CD4-positive, alpha-beta T cell treated with Interleukin-21 for 1 hour (primary cell): Measurements from ENCODE around the gene L3MBTL3.

Experiments used
- DNase-seq: peaks from one replicate; pipeline ENCODE4 v3.0.0-alpha.2; 2020

The L3MBTL3 gene

GRCh38 chr6:130029163-130029562, 10.8 kb downstream of the L3MBTL3 start:
- peak; percentile 68 for DNase-seq

DNA sequence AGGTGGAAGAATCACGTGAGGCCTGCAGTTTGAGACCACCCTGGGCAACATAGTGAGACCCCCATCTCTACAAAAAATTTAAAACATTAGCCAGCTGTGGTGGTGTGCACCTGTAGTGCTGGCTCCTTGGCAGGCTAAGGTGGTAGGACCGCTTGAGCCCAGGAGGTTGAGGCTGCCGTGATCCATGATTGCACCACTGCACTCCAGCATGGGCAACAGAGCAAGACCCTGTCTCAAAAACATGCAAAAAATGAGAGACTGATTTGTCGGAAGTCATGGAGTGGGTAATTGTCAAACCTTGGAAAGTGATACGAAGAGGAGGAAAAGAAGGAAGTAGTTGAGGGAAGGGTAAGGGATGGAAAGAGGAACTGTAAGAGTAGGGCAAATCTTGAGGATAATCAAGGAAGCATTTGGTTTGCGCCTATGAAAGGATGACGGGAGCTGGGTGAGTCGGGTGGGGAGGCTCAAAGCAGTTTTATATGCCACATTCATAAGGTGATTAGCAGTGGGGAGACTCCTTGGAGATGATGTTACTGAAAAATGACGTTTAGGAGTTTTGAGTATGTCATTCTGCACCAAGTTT, 14.5 kb downstream of the L3MBTL3 start:
- DNase-seq, result no peak

DNA sequence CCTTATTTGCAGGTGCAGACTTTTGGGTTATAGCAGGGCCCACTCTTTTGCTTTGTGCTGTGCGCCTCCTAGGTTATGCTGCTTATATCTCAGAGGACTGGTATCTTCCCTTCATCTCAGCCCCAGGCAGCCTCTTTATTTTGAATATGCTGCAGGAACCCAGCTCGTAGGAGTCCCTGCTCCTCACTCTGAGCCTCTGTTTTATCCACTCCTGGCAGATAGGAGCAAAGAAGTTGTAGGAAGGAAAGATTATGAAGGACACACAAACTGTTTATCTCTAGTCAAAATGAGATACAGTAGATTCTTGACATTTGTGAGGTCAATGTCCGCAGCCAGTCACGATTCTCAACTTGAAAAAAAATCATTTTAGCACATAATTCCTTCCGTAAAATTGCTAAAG, 15.6 kb downstream of the L3MBTL3 start:
- no peak for DNase-seq

DNA sequence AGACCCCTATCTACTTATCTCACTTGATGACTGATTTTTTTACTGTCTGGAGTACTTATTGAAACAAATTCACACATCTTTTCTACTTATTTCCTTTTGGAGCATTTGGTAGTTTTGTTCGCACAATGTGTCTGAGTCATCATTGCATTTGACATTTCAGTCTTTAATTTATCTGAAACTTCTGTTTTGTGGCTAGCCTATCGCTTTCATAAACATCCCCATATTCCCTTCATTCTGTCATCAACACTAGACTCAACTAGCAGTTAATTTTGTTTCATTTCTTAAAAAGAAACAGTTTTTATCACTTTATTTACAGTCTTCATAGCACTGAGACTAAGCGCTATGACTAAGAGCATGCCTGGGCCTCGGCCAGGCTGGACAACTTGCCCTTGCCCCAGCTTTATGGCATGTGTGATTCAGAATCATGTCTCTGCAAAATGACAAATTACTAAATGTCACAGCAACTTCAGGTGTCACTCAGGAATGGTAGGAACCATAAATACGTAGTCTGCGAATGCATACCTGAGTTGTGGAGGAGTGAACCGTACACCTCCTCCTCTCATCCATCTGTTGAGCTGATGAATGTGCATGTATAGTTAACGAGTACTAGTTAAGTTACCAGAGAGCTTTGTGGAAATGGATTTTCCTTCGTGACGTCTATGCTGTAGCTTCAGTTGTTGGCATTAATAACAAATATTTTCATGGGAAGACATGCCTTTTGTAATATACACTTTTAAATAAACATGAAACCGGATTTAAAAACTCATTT, 16.2 kb downstream of the L3MBTL3 start:
- DNase-seq, result no peak

DNA sequence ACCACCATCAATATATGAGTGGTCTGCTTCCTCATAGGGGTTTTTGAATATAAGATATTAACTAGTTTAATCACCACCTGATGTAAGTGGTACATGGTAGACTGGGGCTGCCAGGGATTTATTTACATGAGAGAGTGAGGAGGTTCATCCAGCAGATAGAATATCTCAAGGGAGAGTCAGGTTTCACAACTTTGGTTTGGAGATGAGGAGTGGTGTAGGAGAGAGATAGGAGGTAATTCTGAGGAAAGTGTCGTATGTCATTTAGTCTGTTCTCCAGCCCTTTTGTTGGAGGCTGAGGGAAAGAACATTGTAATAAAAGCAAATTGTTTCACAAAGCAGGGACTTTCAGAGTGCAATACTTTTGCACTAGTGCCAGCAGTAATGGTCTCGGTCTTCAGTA, 16.8 kb downstream of the L3MBTL3 start:
- no peak for DNase-seq

- peak; percentile 45 for DNase-seq
Measured at GRCh38 chr6:130037207-130037811, 18.9 kb downstream of the L3MBTL3 start.

GRCh38 chr6:130041594-130041993, 23.2 kb downstream of the L3MBTL3 start:
- DNase-seq, result no peak

- DNase-seq, result no peak
Measured at GRCh38 chr6:130043344-130043743, 25.0 kb downstream of the L3MBTL3 start.

DNA sequence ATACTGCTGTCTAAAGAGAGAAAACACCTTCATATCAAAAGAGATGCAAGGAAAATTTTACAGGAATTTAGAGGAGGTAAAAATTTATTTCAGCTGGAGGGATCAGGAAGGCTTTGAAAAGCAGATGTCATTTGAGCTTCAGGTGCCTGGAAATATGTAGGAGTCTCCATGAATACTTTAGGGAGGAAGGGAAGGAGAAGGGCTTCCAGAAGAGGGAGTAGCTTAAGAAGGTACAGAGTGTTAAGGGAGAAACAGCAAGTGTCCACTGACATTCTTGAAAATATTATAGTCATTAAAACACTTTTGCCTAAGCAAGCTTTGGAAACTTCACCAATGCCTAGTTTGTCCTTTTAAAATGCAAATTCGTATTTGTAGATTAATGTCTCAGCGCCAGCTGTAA, 27.2 kb downstream of the L3MBTL3 start:
- no peak for DNase-seq

DNA sequence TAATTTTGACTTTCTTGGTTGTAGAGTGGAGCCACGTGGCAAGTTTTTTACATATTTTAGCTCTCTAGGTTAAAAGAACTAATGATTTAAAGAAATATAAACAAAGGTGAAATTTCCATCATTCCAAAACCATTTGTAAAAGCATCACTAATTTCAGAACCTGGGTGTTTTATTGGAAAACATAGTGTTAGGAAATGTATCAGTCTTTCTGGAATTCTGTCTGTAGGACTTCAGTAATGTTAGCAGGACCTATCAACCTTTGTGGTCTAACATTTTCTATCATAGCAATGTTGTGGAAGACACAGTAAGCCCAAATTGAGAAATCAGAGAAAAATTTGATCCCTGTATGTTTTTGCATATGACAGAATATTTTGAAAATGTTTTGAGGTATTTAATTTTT, 28.3 kb downstream of the L3MBTL3 start:
- no peak for DNase-seq

- peak; percentile 8 for DNase-seq
Measured at GRCh38 chr6:130047088-130047995, 29.0 kb downstream of the L3MBTL3 start.

DNA sequence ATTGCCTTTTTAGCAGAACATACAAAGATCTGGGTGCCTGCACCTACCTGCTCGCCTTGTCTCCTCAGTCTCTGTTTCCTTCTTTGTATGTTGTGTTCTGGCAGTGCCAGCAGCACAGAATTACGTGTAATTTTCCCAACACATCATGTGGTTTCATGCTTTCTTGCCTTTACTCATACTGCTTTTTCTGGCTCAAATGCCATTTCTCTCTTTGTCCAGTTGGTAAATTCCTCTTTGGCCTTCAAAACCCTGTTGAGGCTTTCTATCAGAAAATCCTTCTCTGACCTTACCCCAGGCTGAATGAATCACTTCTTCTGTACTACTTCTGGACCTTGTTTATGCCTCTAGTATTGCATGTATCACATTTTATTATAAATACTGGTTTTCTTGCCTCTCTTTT, 31.8 kb downstream of the L3MBTL3 start:
- no peak for DNase-seq

GRCh38 chr6:130054725-130055124, 36.3 kb downstream of the L3MBTL3 start:
- DNase-seq, result no peak

- no peak for DNase-seq
Measured at GRCh38 chr6:130055271-130055670, 36.9 kb downstream of the L3MBTL3 start.

- no peak for DNase-seq
Measured at GRCh38 chr6:130057495-130057894, 39.1 kb downstream of the L3MBTL3 start.

DNA sequence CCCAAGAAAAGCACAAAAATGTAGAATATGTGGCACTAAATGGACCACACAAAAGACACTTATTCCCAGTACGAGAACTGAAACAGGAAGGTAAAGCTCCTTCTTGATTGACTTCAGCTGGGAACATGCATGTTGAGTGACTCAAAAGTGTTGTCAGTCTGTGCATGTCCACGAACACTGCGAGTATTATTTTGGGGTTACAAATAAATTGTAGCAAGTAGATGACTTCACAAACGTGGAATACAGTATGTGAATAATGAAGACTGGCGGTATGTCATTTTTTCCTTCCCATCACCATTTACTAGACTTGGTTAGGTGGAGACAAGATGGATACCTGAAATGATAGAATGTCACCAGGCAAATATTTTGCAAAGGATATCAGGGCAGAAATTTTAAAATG, 45.4 kb downstream of the L3MBTL3 start:
- no peak for DNase-seq

GRCh38 chr6:130065609-130066156, 47.3 kb downstream of the L3MBTL3 start:
- no peak for DNase-seq

DNA sequence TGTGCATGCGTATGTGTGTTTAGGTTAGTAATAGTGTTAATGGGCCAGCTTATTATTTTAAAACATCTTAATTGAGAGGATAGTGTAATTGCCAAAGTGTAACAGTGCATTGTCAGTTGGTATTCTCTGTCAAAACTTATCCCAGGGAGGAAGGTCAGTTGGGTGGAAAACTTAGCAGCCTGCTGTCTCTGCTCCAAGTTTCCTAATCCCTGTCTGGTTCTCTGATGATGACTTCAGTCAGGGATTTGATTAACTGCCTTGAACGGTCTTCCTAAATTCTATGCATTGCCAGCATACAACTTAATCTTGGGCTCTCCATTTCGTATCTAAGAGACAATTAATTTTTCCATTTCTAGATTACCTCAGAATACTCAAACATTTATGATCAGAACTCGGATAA, 51.1 kb downstream of the L3MBTL3 start:
- no peak for DNase-seq

GRCh38 chr6:130070326-130070725, 51.9 kb downstream of the L3MBTL3 start:
- DNase-seq, result no peak

DNA sequence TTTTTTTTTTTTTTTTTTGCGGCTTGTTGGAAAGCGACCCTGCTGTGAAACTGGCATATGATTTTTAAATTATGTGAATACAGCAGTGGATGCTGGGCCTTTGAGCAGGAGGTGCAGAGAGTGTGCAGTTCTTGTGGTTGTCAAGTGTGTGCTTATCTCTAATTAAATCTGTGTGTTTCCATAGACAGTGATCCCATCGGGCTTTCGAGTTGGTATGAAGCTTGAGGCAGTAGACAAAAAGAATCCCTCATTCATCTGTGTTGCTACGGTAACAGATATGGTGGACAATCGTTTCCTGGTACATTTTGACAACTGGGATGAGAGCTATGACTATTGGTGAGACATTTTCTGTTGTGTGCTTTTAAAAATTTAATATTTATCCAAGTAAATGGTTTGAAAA, 52.4 kb downstream of the L3MBTL3 start:
- peak; percentile 4 for DNase-seq

GRCh38 chr6:130075879-130076460, 57.6 kb downstream of the L3MBTL3 start:
- DNase-seq, result no peak

DNA sequence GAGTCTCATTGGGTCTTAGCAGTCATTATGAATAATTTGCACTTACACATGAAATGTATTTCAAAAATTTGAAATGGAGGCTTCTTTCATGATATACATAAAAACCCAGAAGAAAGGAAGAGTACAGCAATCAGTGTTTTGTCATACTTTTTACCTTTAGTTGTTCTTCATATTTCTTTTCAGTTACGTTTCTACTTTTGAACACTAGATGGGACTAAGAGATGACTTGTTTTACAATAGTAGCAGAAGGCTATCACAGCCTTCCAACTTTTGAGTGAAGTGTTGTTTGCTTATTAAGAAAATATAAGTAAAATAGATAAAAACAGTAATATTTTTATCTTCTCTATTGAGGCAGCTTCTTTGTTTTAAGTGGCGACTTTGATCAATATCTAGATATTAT, 58.1 kb downstream of the L3MBTL3 start:
- DNase-seq, result peak; percentile 23

DNA sequence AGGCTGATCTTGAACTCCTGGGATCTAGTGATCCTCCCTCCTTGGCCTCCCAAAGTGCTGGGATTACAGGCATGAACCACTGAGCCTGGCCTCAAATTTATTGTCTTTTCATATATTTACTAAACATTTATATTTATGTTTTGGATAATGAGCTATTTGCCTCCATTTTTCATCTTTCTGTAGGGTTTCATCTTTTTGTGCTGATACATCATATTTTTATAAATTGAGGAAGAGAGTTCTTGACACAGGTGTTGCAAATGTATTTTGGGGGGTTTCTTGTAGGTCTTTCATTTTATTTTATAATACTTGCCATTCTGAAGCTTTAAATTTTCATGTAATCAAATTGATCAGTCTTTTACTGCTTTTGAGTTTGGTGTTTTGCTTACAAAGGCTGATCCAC, 72.4 kb downstream of the L3MBTL3 start:
- DNase-seq, result no peak
